Immature natural killer cell (primary cell): ENCODE measurements around the gene APBA1. TPM values are rescaled to one million over a fixed set of nuclear protein-coding genes. Genes with fewer than 3 reads are reported as not detected.

Source experiments
- DNase-seq, 3 donors: peaks; one replicate each; pipeline ENCODE4 v3.0.0; 2022; ENCODE audit warnings: mixed read lengths in 1 of 3
- H3K27ac Mint-ChIP-seq, 6 donors: one replicate each; pipeline ENCODE4 v1.8.0; 2020; ENCODE audit warnings: mixed read lengths in 6 of 6, mild to moderate bottlenecking in 5 of 6, inconsistent platforms in 4 of 6, moderate library complexity in 3 of 6
- H3K27me3 Mint-ChIP-seq, 3 donors: one replicate each; pipeline ENCODE4 v1.8.0; 2020 to 2021; ENCODE audit warnings: low read depth in 3 of 3, mild to moderate bottlenecking in 3 of 3, mixed read lengths in 3 of 3, moderate library complexity in 3 of 3, inconsistent platforms in 1 of 3
- H3K36me3 Mint-ChIP-seq, 3 donors: one replicate each; pipeline ENCODE4 v1.8.0; 2020; ENCODE audit warnings: mixed read lengths in 3 of 3, inconsistent platforms in 2 of 3, mild to moderate bottlenecking in 2 of 3
- H3K4me1 Mint-ChIP-seq, 2 donors: one replicate each; pipeline ENCODE4 v1.8.0; 2020; ENCODE audit warnings: inconsistent platforms in 2 of 2, mild to moderate bottlenecking in 2 of 2, mixed read lengths in 2 of 2, moderate library complexity in 1 of 2
- H3K4me3 Mint-ChIP-seq, 5 donors: one replicate each; pipeline ENCODE4 v1.8.0; 2020; ENCODE audit warnings: mild to moderate bottlenecking in 5 of 5, mixed read lengths in 5 of 5, inconsistent platforms in 3 of 5, moderate library complexity in 3 of 5
- H3K9me3 Mint-ChIP-seq, 6 donors: one replicate each; pipeline ENCODE4 v1.8.0; 2020; ENCODE audit warnings: mild to moderate bottlenecking in 6 of 6, mixed read lengths in 6 of 6, inconsistent platforms in 4 of 6, moderate library complexity in 3 of 6
- polyA plus RNA-seq, 3 donors: library from polyadenylated mRNA; unstranded; fragments of 300-500 nt; fragmentation: Illumina TruSeq; gene quantifications; one replicate each; pipeline ENCODE4 v1.2.3, GENCODE V29; 2021

The APBA1 gene
- polyA plus RNA-seq, 3 donors from 2014 or later, result not detected

GRCh38 chr9:69472101-69472620, 200.0 kb downstream of the APBA1 start:
- Mint-ChIP-seq H3K36me3 (no peaks in the 10 kb centered on the region), H3K27me3 (peaks cover 7 to 16% (median 11%) of the 10 kb centered on the region in 3 donors), H3K27ac (no peak overlapping the region), H3K4me1 (peaks cover 31 to 32% of the 10 kb centered on the region in 2 donors), H3K9me3 (no peaks in the 10 kb centered on the region), H3K4me3 (no peak overlapping the region)
- no peak for DNase-seq

- H3K36me3 Mint-ChIP-seq, result no peaks in the 10 kb centered on the region
- H3K27ac Mint-ChIP-seq, result no peak overlapping the region
- peaks cover 8 to 13% (median 10%) of the 10 kb centered on the region in 3 donors for H3K27me3 Mint-ChIP-seq
- DNase-seq, result no peak
- no peaks in the 10 kb centered on the region for H3K9me3 Mint-ChIP-seq
- H3K4me1 Mint-ChIP-seq, result peaks cover 25 to 29% of the 10 kb centered on the region in 2 donors
- H3K4me3 Mint-ChIP-seq, result no peak overlapping the region
Observed at GRCh38 chr9:69471433-69471832, 200.7 kb downstream of the APBA1 start.

- no peaks in the 10 kb centered on the region for H3K9me3 Mint-ChIP-seq
Observed at GRCh38 chr9:69470186-69470977, 201.8 kb downstream of the APBA1 start.

GRCh38 chr9:69469136-69469535, 203.0 kb downstream of the APBA1 start:
- H3K9me3 Mint-ChIP-seq, result no peaks in the 10 kb centered on the region
- no peak overlapping the region for H3K4me3 Mint-ChIP-seq
- H3K4me1 Mint-ChIP-seq, result peaks cover 2 to 6% of the 10 kb centered on the region in 2 donors
- peaks cover 6 to 8% (median 7%) of the 10 kb centered on the region in 3 donors for H3K27me3 Mint-ChIP-seq
- H3K27ac Mint-ChIP-seq, result no peak overlapping the region
- no peaks in the 10 kb centered on the region for H3K36me3 Mint-ChIP-seq
- no peak for DNase-seq

More at GRCh38 chr9:69470186-69470977, 201.8 kb downstream of the APBA1 start:
- H3K4me1 Mint-ChIP-seq, result peaks cover 15 to 18% of the 10 kb centered on the region in 2 donors
- peaks cover 8 to 11% (median 9%) of the 10 kb centered on the region in 3 donors for H3K27me3 Mint-ChIP-seq
- H3K27ac Mint-ChIP-seq, result no peak overlapping the region
- H3K36me3 Mint-ChIP-seq, result no peaks in the 10 kb centered on the region
- DNase-seq, result no peak
- no peak overlapping the region for H3K4me3 Mint-ChIP-seq

- DNase-seq, result no peak
- H3K4me3 Mint-ChIP-seq, result no peak overlapping the region
- no peaks in the 10 kb centered on the region for H3K36me3 Mint-ChIP-seq
- no peaks in the 10 kb centered on the region for H3K9me3 Mint-ChIP-seq
- no peaks in the 10 kb centered on the region for H3K4me1 Mint-ChIP-seq
- H3K27me3 Mint-ChIP-seq, result peaks cover 6 to 7% (median 7%) of the 10 kb centered on the region in 3 donors
- no peak overlapping the region for H3K27ac Mint-ChIP-seq
Observed at GRCh38 chr9:69468380-69468779, 203.8 kb downstream of the APBA1 start.

- Mint-ChIP-seq H3K4me3 (no peak overlapping the region), H3K27me3 (peaks cover 0 to 6% (median 2%) of the 10 kb centered on the region in 3 donors), H3K27ac (no peak overlapping the region), H3K36me3 (no peaks in the 10 kb centered on the region), H3K9me3 (no peaks in the 10 kb centered on the region), H3K4me1 (no peaks in the 10 kb centered on the region)
- no peak for DNase-seq
Observed at GRCh38 chr9:69466151-69466550, 206.0 kb downstream of the APBA1 start.

GRCh38 chr9:69465473-69465872, 206.7 kb downstream of the APBA1 start:
- Mint-ChIP-seq H3K36me3 (no peaks in the 10 kb centered on the region), H3K9me3 (no peaks in the 10 kb centered on the region), H3K4me1 (no peaks in the 10 kb centered on the region), H3K4me3 (no peak overlapping the region), H3K27me3 (peaks cover 0 to 6% (median 2%) of the 10 kb centered on the region in 3 donors), H3K27ac (no peak overlapping the region)
- DNase-seq, result no peak

GRCh38 chr9:69463497-69464068, 208.6 kb downstream of the APBA1 start:
- no peaks in the 10 kb centered on the region for H3K9me3 Mint-ChIP-seq
- H3K4me3 Mint-ChIP-seq, result no peak overlapping the region
- H3K4me1 Mint-ChIP-seq, result no peaks in the 10 kb centered on the region
- DNase-seq, result no peak
- no peak overlapping the region for H3K27ac Mint-ChIP-seq
- H3K36me3 Mint-ChIP-seq, result no peaks in the 10 kb centered on the region
- peaks cover 0 to 4% (median 2%) of the 10 kb centered on the region in 3 donors for H3K27me3 Mint-ChIP-seq

- Mint-ChIP-seq H3K4me3 (no peak overlapping the region), H3K27me3 (peaks cover 0 to 2% (median 2%) of the 10 kb centered on the region in 3 donors), H3K4me1 (no peaks in the 10 kb centered on the region), H3K9me3 (no peaks in the 10 kb centered on the region), H3K36me3 (no peaks in the 10 kb centered on the region), H3K27ac (no peak overlapping the region)
- no peak for DNase-seq
Observed at GRCh38 chr9:69462394-69462793, 209.8 kb downstream of the APBA1 start.

GRCh38 chr9:69461103-69461887, 210.9 kb downstream of the APBA1 start:
- no peak for DNase-seq
- peaks cover 0 to 3% (median 0%) of the 10 kb centered on the region in 3 donors for H3K27me3 Mint-ChIP-seq
- no peak overlapping the region for H3K4me3 Mint-ChIP-seq
- no peaks in the 10 kb centered on the region for H3K36me3 Mint-ChIP-seq
- H3K4me1 Mint-ChIP-seq, result no peaks in the 10 kb centered on the region
- no peaks in the 10 kb centered on the region for H3K9me3 Mint-ChIP-seq
- H3K27ac Mint-ChIP-seq, result no peak overlapping the region

GRCh38 chr9:69460012-69460411, 212.2 kb downstream of the APBA1 start:
- H3K36me3 Mint-ChIP-seq, result no peaks in the 10 kb centered on the region
- no peak overlapping the region for H3K27ac Mint-ChIP-seq
- DNase-seq, result no peak
- no peak overlapping the region for H3K4me3 Mint-ChIP-seq
- no peaks in the 10 kb centered on the region for H3K4me1 Mint-ChIP-seq
- H3K9me3 Mint-ChIP-seq, result no peaks in the 10 kb centered on the region
- H3K27me3 Mint-ChIP-seq, result peaks cover 0 to 4% (median 0%) of the 10 kb centered on the region in 3 donors

GRCh38 chr9:69458176-69458575, 214.0 kb downstream of the APBA1 start:
- Mint-ChIP-seq H3K4me3 (no peak overlapping the region), H3K27me3 (peaks cover 0 to 4% (median 0%) of the 10 kb centered on the region in 3 donors), H3K4me1 (no peaks in the 10 kb centered on the region), H3K27ac (no peak overlapping the region), H3K9me3 (no peaks in the 10 kb centered on the region), H3K36me3 (no peaks in the 10 kb centered on the region)
- no peak for DNase-seq

GRCh38 chr9:69456201-69456600, 216.0 kb downstream of the APBA1 start:
- no peaks in the 10 kb centered on the region for H3K9me3 Mint-ChIP-seq
- H3K27me3 Mint-ChIP-seq, result peaks cover 0 to 4% (median 0%) of the 10 kb centered on the region in 3 donors
- no peak overlapping the region for H3K4me3 Mint-ChIP-seq
- no peak for DNase-seq
- no peaks in the 10 kb centered on the region for H3K4me1 Mint-ChIP-seq
- H3K36me3 Mint-ChIP-seq, result no peaks in the 10 kb centered on the region
- H3K27ac Mint-ChIP-seq, result no peak overlapping the region

- Mint-ChIP-seq H3K4me1 (no peaks in the 10 kb centered on the region), H3K36me3 (no peaks in the 10 kb centered on the region), H3K9me3 (no peaks in the 10 kb centered on the region), H3K4me3 (no peak overlapping the region), H3K27me3 (peaks cover 0 to 4% (median 0%) of the 10 kb centered on the region in 3 donors), H3K27ac (no peak overlapping the region)
- DNase-seq, result no peak
Observed at GRCh38 chr9:69455311-69455710, 216.9 kb downstream of the APBA1 start.
